ENCODE results near the gene MEMO1.

The MEMO1 gene

DNA sequence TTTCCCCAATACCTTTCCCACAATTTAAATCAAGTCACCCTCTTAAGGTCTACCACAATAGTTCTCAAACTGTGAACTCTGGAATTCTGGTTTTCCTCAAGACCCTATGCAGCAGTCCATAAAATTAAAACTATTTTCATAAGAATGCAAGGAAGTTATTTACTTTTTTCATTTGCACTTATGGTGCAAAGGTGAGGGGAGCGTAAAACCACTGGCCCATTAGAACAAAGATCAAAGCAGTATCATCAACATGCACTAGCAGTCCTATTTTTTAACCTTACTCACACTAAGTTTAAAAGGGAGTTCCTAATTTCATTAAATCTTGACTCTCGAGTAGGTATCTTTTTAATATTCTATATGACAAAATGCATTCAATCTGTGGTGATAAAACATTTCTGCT is 85.3 kb downstream of the MEMO1 start:
- no peaks in the 10 kb centered on the region for H3K9me3 ChIP-seq (ENCODE audit: control insufficient read depth, insufficient read depth, low read length)
- no peaks in the 10 kb centered on the region for H4K20me1 ChIP-seq (ENCODE audit: control insufficient read depth, insufficient read depth, low read depth, low read length)
- no peaks in the 10 kb centered on the region; the same call in 1 of the 2 replicates for H3K36me3 ChIP-seq (ENCODE audit: control insufficient read depth, low read length)
- no peaks in the 10 kb centered on the region for H3F3A ChIP-seq (ENCODE audit: control insufficient read depth, insufficient read depth)
- no peaks in the 10 kb centered on the region for H3K4me1 ChIP-seq (ENCODE audit: control insufficient read depth, low read length)
- no peaks in the 10 kb centered on the region for H3K27me3 ChIP-seq (ENCODE audit: control insufficient read depth, low read length)
- H3K4me3 ChIP-seq (ENCODE audit: low read length) = no peak overlapping the region
- TF ChIP-seq CTCF (IDR thresholded peaks at IDR 0.05; ENCODE audit: low read depth, low read length, poor library complexity, severe bottlenecking) (no peak), EZH2phosphoT487 (IDR thresholded peaks at IDR 0.05; ENCODE audit: borderline replicate concordance, low read length) (no peak)
- H3K4me2 ChIP-seq (ENCODE audit: low read length) = no peak overlapping the region
- no peaks in the 10 kb centered on the region for H3K79me2 ChIP-seq (ENCODE audit: control insufficient read depth, low read length)
- H3K9me2 ChIP-seq (replicated peaks; ENCODE audit: control insufficient read depth, low read length) = no peaks in the 10 kb centered on the region
- H3K27ac ChIP-seq (ENCODE audit: low read depth, low read length) = no peak overlapping the region

GRCh38 chr2:31923662-31924061 is 87.1 kb downstream of the MEMO1 start:
- Histone ChIP-seq H3F3A (ENCODE audit: control insufficient read depth, insufficient read depth) (no peaks in the 10 kb centered on the region), H4K20me1 (ENCODE audit: control insufficient read depth, insufficient read depth, low read depth, low read length) (no peaks in the 10 kb centered on the region), H3K79me2 (ENCODE audit: control insufficient read depth, low read length) (no peaks in the 10 kb centered on the region), H3K9me3 (ENCODE audit: control insufficient read depth, insufficient read depth, low read length) (no peaks in the 10 kb centered on the region), H3K4me1 (ENCODE audit: control insufficient read depth, low read length) (no peaks in the 10 kb centered on the region), H3K36me3 (ENCODE audit: control insufficient read depth, low read length) (no peaks in the 10 kb centered on the region; the same call in 1 of the 2 replicates), H3K27me3 (ENCODE audit: control insufficient read depth, low read length) (no peaks in the 10 kb centered on the region), H3K4me3 (ENCODE audit: low read length) (no peak overlapping the region), H3K27ac (ENCODE audit: low read depth, low read length) (no peak overlapping the region), H3K9me2 (replicated peaks; ENCODE audit: control insufficient read depth, low read length) (no peaks in the 10 kb centered on the region), H3K4me2 (ENCODE audit: low read length) (no peak overlapping the region)
- no peak for TF ChIP-seq EZH2phosphoT487 (IDR thresholded peaks at IDR 0.05; ENCODE audit: borderline replicate concordance, low read length)
- TF ChIP-seq CTCF (IDR thresholded peaks at IDR 0.05; ENCODE audit: low read depth, low read length, poor library complexity, severe bottlenecking) = no peak

DNA sequence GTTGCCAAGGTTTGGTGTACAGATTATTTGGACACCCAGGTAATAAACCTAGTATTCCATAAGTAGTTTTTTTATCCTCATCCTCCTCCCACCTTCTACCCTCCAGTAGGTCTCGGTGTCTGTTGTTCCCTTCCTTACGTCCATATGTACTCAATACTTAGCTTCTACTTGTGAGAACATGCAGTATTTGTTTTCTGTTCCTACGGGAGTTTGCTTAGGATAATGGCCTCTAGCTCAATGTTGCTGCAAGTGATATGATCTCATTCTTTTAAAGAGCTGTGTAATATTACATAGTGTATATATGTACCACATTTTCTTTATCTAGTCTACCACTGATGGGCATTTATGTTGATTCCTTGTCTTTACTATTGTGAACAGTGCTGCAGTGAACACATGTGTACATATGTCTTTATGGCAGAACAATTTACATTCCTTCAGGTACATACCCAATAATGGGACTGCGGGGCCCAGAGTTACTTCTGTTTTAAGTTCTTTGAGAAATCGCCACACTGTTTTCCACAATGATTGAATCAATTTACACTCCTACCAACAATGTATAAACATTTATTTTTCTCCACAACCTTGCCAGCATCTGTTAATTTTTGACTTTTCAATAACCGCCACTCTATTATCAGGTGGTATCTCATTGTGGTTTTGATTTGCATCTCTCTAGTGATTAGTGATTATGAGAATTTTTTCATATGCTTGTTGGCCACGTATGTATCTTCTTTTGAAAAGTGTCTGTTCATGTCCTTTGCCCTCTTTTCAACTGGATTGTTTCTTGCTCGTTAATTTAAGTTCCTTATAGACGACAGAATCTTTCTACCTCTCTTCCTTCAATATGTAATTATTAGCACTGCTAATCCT is 88.0 kb downstream of the MEMO1 start:
- no peak overlapping the region for H3K4me3 ChIP-seq (ENCODE audit: low read length)
- no peaks in the 10 kb centered on the region for H3K4me1 ChIP-seq (ENCODE audit: control insufficient read depth, low read length)
- TF ChIP-seq EZH2phosphoT487 (IDR thresholded peaks at IDR 0.05; ENCODE audit: borderline replicate concordance, low read length) (no peak), CTCF (IDR thresholded peaks at IDR 0.05; ENCODE audit: low read depth, low read length, poor library complexity, severe bottlenecking) (no peak)
- no peaks in the 10 kb centered on the region; the same call in 1 of the 2 replicates for H3K36me3 ChIP-seq (ENCODE audit: control insufficient read depth, low read length)
- H3K4me2 ChIP-seq (ENCODE audit: low read length) = no peak overlapping the region
- H3K9me2 ChIP-seq (replicated peaks; ENCODE audit: control insufficient read depth, low read length) = no peaks in the 10 kb centered on the region
- no peaks in the 10 kb centered on the region for H4K20me1 ChIP-seq (ENCODE audit: control insufficient read depth, insufficient read depth, low read depth, low read length)
- H3K9me3 ChIP-seq (ENCODE audit: control insufficient read depth, insufficient read depth, low read length) = no peaks in the 10 kb centered on the region
- no peaks in the 10 kb centered on the region for H3F3A ChIP-seq (ENCODE audit: control insufficient read depth, insufficient read depth)
- H3K27ac ChIP-seq (ENCODE audit: low read depth, low read length) = no peak overlapping the region
- no peaks in the 10 kb centered on the region for H3K27me3 ChIP-seq (ENCODE audit: control insufficient read depth, low read length)
- no peaks in the 10 kb centered on the region for H3K79me2 ChIP-seq (ENCODE audit: control insufficient read depth, low read length)
